Gastrocnemius medialis (tissue), 4 donors: Measurements from ENCODE around the gene PPP1R16B. TPM values are rescaled to one million over a fixed set of nuclear protein-coding genes. Genes with fewer than 3 reads are reported as not detected.

ENCODE experiments used
- ATAC-seq, 2 donors: fragments of 150-250 bp; one replicate each; pipeline ENCODE4 v1.9.1; 2016
- DNase-seq, 2 donors: peaks; one replicate each; pipeline ENCODE4 v3.0.0-alpha.2; 2019
- H3K27ac ChIP-seq, 4 donors: fragments of 200-600 bp; sonication (generic); 1 replicate in 1 of 4; 2 replicates in 3 of 4; pipeline ENCODE4 v1.5.1; 2016 to 2018; ENCODE audit warnings: mild to moderate bottlenecking in 2 of 4, moderate library complexity in 1 of 4
- H3K27me3 ChIP-seq, 3 donors: fragments of 200-600 bp; sonication (generic) in 2 of 3; 1 replicate in 1 of 3; 2 replicates in 2 of 3; pipeline versions ENCODE4 v1.5.1 to v1.6.0; 2016 to 2019; ENCODE audit warnings: mild to moderate bottlenecking in 1 of 3, moderate library complexity in 1 of 3
- H3K36me3 ChIP-seq, 2 donors: fragments of 200-600 bp; sonication (generic) in 1 of 2; one replicate each; pipeline ENCODE4 v1.5.1; 2017 to 2018
- H3K4me1 ChIP-seq, 2 donors: fragments of 200-600 bp; sonication (generic) in 1 of 2; one replicate each; pipeline ENCODE4 v1.5.1; 2016 to 2017; ENCODE audit warnings: mild to moderate bottlenecking in 2 of 2
- H3K4me3 ChIP-seq, 4 donors: fragments of 200-600 bp; sonication (generic) in 3 of 4; 1 replicate in 1 of 4; 2 replicates in 3 of 4; pipeline ENCODE4 v1.5.1; 2016 to 2019; ENCODE audit warnings: mild to moderate bottlenecking in 2 of 4
- H3K9me3 ChIP-seq, 3 donors: fragments of 200-600 bp; sonication (generic) in 2 of 3; 1 replicate in 1 of 3; 2 replicates in 2 of 3; pipeline ENCODE4 v1.5.1; 2016 to 2019
- POLR2A ChIP-seq, 2 donors: fragments of 450-650 bp; IDR thresholded peaks; one replicate each; pipeline ENCODE4 v1.6.1; 2017; ENCODE audit warnings: antibody characterized with exemption in 2 of 2, mild to moderate bottlenecking in 2 of 2, moderate library complexity in 2 of 2
- in situ Hi-C, 4 donors: fragments of 200-750 bp; cut with MboI; loops; one replicate each; pipeline versions ENCODE4 v1.15.0 to v1.8.0; 2017; ENCODE audit warnings: low sequenced_read_pairs in 4 of 4
- intact Hi-C: fragments of 100-400 bp; cut with DNase I; formaldehyde crosslinking; loops from one replicate; pipeline ENCODE4 v1.15.1; 2023; ENCODE audit warnings: low total_unique reads
- total RNA-seq, 4 donors: library from RNA; depleted of rRNA; stranded (reverse); fragments of >200 nt; gene quantifications; one replicate each; pipeline versions ENCODE4 v1.1.0 to v1.2.3, GENCODE V29; 2016
- TF ChIP-seq, protein P1 (sequence below), 5 experiments: fragments of 450-650 bp in 3 of 5; fragments of 200-600 bp in 2 of 5; sonication (generic) in 2 of 5; IDR thresholded peaks in 4 of 5; conservative IDR thresholded peaks in 1 of 5; 1 replicate in 4 of 5; 2 replicates in 1 of 5; pipeline ENCODE4 v1.5.1; 2016 to 2019; ENCODE audit warnings: antibody characterized with exemption in 5 of 5, mild to moderate bottlenecking in 3 of 5, moderate library complexity in 3 of 5

PPP1R16B gene
- total RNA-seq, 4 donors from 2014 or later = 0.16 to 2.4 (median 0.59) TPM

- no peaks in the 10 kb centered on the region for H3K36me3 ChIP-seq
- no peaks in the 10 kb centered on the region for H3K9me3 ChIP-seq
- ATAC-seq (no peak), DNase-seq (no peak)
- peaks cover 0 to 2% (median 0%) of the 10 kb centered on the region in 3 donors for H3K27me3 ChIP-seq
- intact Hi-C loops (no loop called here), in situ Hi-C loops (no loop called here)
- TF ChIP-seq POLR2A (IDR thresholded peaks at IDR 0.05) = no peak
- TF ChIP-seq, protein P1, sequence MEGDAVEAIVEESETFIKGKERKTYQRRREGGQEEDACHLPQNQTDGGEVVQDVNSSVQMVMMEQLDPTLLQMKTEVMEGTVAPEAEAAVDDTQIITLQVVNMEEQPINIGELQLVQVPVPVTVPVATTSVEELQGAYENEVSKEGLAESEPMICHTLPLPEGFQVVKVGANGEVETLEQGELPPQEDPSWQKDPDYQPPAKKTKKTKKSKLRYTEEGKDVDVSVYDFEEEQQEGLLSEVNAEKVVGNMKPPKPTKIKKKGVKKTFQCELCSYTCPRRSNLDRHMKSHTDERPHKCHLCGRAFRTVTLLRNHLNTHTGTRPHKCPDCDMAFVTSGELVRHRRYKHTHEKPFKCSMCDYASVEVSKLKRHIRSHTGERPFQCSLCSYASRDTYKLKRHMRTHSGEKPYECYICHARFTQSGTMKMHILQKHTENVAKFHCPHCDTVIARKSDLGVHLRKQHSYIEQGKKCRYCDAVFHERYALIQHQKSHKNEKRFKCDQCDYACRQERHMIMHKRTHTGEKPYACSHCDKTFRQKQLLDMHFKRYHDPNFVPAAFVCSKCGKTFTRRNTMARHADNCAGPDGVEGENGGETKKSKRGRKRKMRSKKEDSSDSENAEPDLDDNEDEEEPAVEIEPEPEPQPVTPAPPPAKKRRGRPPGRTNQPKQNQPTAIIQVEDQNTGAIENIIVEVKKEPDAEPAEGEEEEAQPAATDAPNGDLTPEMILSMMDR (IDR thresholded peaks at IDR 0.05 in 4 of 5, conservative IDR thresholded peaks at IDR 0.05 in 1 of 5) = no peak
- H3K27ac ChIP-seq = no peak overlapping the region
- H3K4me1 ChIP-seq = peaks cover 0 to 8% of the 10 kb centered on the region in 2 donors
- no peak overlapping the region for H3K4me3 ChIP-seq
These were observed 66.5 kb downstream of the PPP1R16B start for GRCh38 chr20:38872036-38872435.

- DNase-seq (no peak), ATAC-seq (no peak)
- H3K27ac ChIP-seq = peak overlapping the region in 1 of 4 donors; percentile 4
- in situ Hi-C loops = no loop called here
- TF ChIP-seq, protein P1 (IDR thresholded peaks at IDR 0.05 in 4 of 5, conservative IDR thresholded peaks at IDR 0.05 in 1 of 5) = no peak
- TF ChIP-seq POLR2A (IDR thresholded peaks at IDR 0.05) = no peak
- no peaks in the 10 kb centered on the region for H3K9me3 ChIP-seq
- peaks cover 0 to 8% of the 10 kb centered on the region in 2 donors for H3K4me1 ChIP-seq
- H3K27me3 ChIP-seq = peaks cover 0 to 2% (median 0%) of the 10 kb centered on the region in 3 donors
- intact Hi-C loops = no loop called here
- no peaks in the 10 kb centered on the region for H3K36me3 ChIP-seq
- no peak overlapping the region for H3K4me3 ChIP-seq
These were observed 67.1 kb downstream of the PPP1R16B start for GRCh38 chr20:38872491-38873049.

GRCh38 chr20:38873050-38873581, 67.6 kb downstream of the PPP1R16B start:
- in situ Hi-C loops (no loop called here), intact Hi-C loops (no loop called here)
- Histone ChIP-seq H3K27me3 (peaks cover 0 to 2% (median 0%) of the 10 kb centered on the region in 3 donors), H3K36me3 (no peaks in the 10 kb centered on the region), H3K4me1 (peaks cover 0 to 8% of the 10 kb centered on the region in 2 donors), H3K27ac (peak overlapping the region in 1 of 4 donors; percentile 4), H3K4me3 (no peak overlapping the region), H3K9me3 (no peaks in the 10 kb centered on the region)
- TF ChIP-seq, protein P1 (IDR thresholded peaks at IDR 0.05 in 4 of 5, conservative IDR thresholded peaks at IDR 0.05 in 1 of 5) = no peak
- TF ChIP-seq POLR2A (IDR thresholded peaks at IDR 0.05) = no peak
- DNase-seq (no peak), ATAC-seq (no peak)

- Histone ChIP-seq H3K36me3 (no peaks in the 10 kb centered on the region), H3K27me3 (peaks cover 0 to 2% (median 0%) of the 10 kb centered on the region in 3 donors), H3K9me3 (no peaks in the 10 kb centered on the region), H3K27ac (peak overlapping the region in 3 of 4 donors; percentile 21 to 45 (median 41)), H3K4me1 (peaks cover 0 to 8% of the 10 kb centered on the region in 2 donors), H3K4me3 (no peak overlapping the region)
- in situ Hi-C loops (loop anchor here in 1 of 4 donors (25.0 kb wide), 1 partner anchor 237 kb away; no protein-coding TSS in a partner anchor), intact Hi-C loops (no loop called here)
- ATAC-seq (no peak), DNase-seq (no peak)
- TF ChIP-seq POLR2A (IDR thresholded peaks at IDR 0.05) = no peak
- TF ChIP-seq, protein P1 (IDR thresholded peaks at IDR 0.05 in 4 of 5, conservative IDR thresholded peaks at IDR 0.05 in 1 of 5) = no peak
These were observed 69.1 kb downstream of the PPP1R16B start for GRCh38 chr20:38874460-38875174.
